ENCODE data around the gene MRPL37.

Gene MRPL37

GRCh38 chr1:54265659-54266058 lies 65.7 kb downstream of the MRPL37 start:
- H3K27ac ChIP-seq: no peak overlapping the region
- H3K36me3 ChIP-seq: peaks cover 0 to 15% (median 6%) of the 10 kb centered on the region in 3 donors
- no peak overlapping the region for H3K4me3 ChIP-seq
- TF ChIP-seq CTCF (IDR thresholded peaks at IDR 0.05): no peak
- no peaks in the 10 kb centered on the region for H3K9me3 ChIP-seq
- no peak for DNase-seq
- peaks cover 0 to 41% (median 18%) of the 10 kb centered on the region in 4 donors for H3K4me1 ChIP-seq
- intact Hi-C loops (cut with DNase I; ENCODE audit: low total_unique reads): no loop called here
- H3K27me3 ChIP-seq: no peaks in the 10 kb centered on the region

- Histone ChIP-seq H3K9me3 (no peaks in the 10 kb centered on the region), H3K27me3 (no peaks in the 10 kb centered on the region), H3K27ac (no peak overlapping the region), H3K4me3 (no peak overlapping the region), H3K4me1 (peaks cover 0 to 46% (median 23%) of the 10 kb centered on the region in 4 donors), H3K36me3 (peaks cover 0 to 12% (median 6%) of the 10 kb centered on the region in 3 donors)
- TF ChIP-seq CTCF (IDR thresholded peaks at IDR 0.05): no peak
- intact Hi-C loops (cut with DNase I; ENCODE audit: low total_unique reads): no loop called here
- no peak for DNase-seq
Measured at GRCh38 chr1:54266195-54266594, 66.2 kb downstream of the MRPL37 start.

GRCh38 chr1:54266908-54267307 lies 66.9 kb downstream of the MRPL37 start:
- no peak for DNase-seq
- Histone ChIP-seq H3K4me3 (no peak overlapping the region), H3K9me3 (no peaks in the 10 kb centered on the region), H3K27ac (peak overlapping the region in 1 of 2 donors; percentile 87), H3K36me3 (peaks cover 0 to 11% (median 0%) of the 10 kb centered on the region in 3 donors), H3K4me1 (peaks cover 0 to 53% (median 30%) of the 10 kb centered on the region in 4 donors), H3K27me3 (no peaks in the 10 kb centered on the region)
- intact Hi-C loops (cut with DNase I; ENCODE audit: low total_unique reads): no loop called here
- TF ChIP-seq CTCF (IDR thresholded peaks at IDR 0.05): no peak

Measured in tibial artery (tissue), 4 donors.